ENCODE measurements around the gene SMCO2.

- TF ChIP-seq CTCF (conservative IDR thresholded peaks at IDR 0.05; ENCODE audit: low read length) (no peak), EZH2phosphoT487 (IDR thresholded peaks at IDR 0.05; ENCODE audit: borderline replicate concordance, low read depth, low read length) (no peak)
Observed at GRCh38 chr12:27505761-27506160, 59.2 kb downstream of the SMCO2 start.
